Measurements from ENCODE around the gene WDR91. TPM values are rescaled to one million over a fixed set of nuclear protein-coding genes. Genes with fewer than 3 reads are reported as not detected.

Gene WDR91
- total and polyA plus RNA-seq, 4 donors, result 5.8 to 19.0 (median 9.2) TPM

- peaks cover 4 to 24% (median 16%) of the 10 kb centered on the region in 4 donors for H3K4me1 ChIP-seq (ENCODE audit: control insufficient read depth in 4 of 4, insufficient read depth in 4 of 4, low read length in 3 of 4)
- H3K27ac ChIP-seq (ENCODE audit: low read depth in 1 of 2, low read length in 2 of 2), result peak overlapping the region; percentile 10 to 64
These were observed 4.4 kb upstream of the WDR91 start for GRCh38 chr7:135215698-135216097.

GRCh38 chr7:135215180-135215579 lies 3.9 kb upstream of the WDR91 start:
- Histone ChIP-seq H3K4me3 (ENCODE audit: low read depth in 1 of 3, low read length in 3 of 3) (no peak overlapping the region), H3K4me1 (ENCODE audit: control insufficient read depth in 4 of 4, insufficient read depth in 4 of 4, low read length in 3 of 4) (peaks cover 4 to 29% (median 20%) of the 10 kb centered on the region in 4 donors), H3K9me3 (ENCODE audit: control insufficient read depth in 4 of 4, low read length in 3 of 4) (no peaks in the 10 kb centered on the region), H3K27ac (ENCODE audit: low read depth in 1 of 2, low read length in 2 of 2) (peak overlapping the region; percentile 10 to 64), H3K9ac (ENCODE audit: low read depth in 1 of 2, low read length in 2 of 2) (no peak overlapping the region), H3K36me3 (ENCODE audit: control insufficient read depth in 4 of 4, insufficient read depth in 3 of 4, low read depth in 1 of 4, low read length in 3 of 4) (no peaks in the 10 kb centered on the region), H3K27me3 (ENCODE audit: control insufficient read depth in 4 of 4, insufficient read depth in 4 of 4, low read length in 3 of 4) (no peaks in the 10 kb centered on the region)
- TF ChIP-seq ATF3 (IDR thresholded peaks at IDR 0.05) (no peak), SP1 (IDR thresholded peaks at IDR 0.05) (no peak), HNF4A (conservative IDR thresholded peaks at IDR 0.05) (peak; percentile 20 to 44), RXRA (IDR thresholded peaks at IDR 0.05) (peak; percentile 12 to 40)
- no peak for DNase-seq (ENCODE audit: low spot score)
- WGBS, result 48% methylated on average over 4 of the region's 4 CpGs

More at GRCh38 chr7:135215698-135216097, 4.4 kb upstream of the WDR91 start:
- TF ChIP-seq RXRA (IDR thresholded peaks at IDR 0.05) (no peak), HNF4A (conservative IDR thresholded peaks at IDR 0.05) (no peak), JUND (IDR thresholded peaks at IDR 0.05) (no peak), HNF4G (IDR thresholded peaks at IDR 0.05) (no peak), ZBTB33 (IDR thresholded peaks at IDR 0.05) (no peak), TAF1 (conservative IDR thresholded peaks at IDR 0.05) (no peak), CTCF (IDR thresholded peaks at IDR 0.05; ENCODE audit: low read depth, low read length, missing input control) (no peak), SP1 (IDR thresholded peaks at IDR 0.05) (no peak), FOXA1 (IDR thresholded peaks at IDR 0.05) (no peak)
- H3K4me3 ChIP-seq (ENCODE audit: low read depth in 1 of 3, low read length in 3 of 3), result no peak overlapping the region
- no peaks in the 10 kb centered on the region for H3K27me3 ChIP-seq (ENCODE audit: control insufficient read depth in 4 of 4, insufficient read depth in 4 of 4, low read length in 3 of 4)
- DNase-seq (ENCODE audit: low spot score), result no peak
- 87% methylated on average over 3 of the region's 3 CpGs for WGBS
- H3K9ac ChIP-seq (ENCODE audit: low read depth in 1 of 2, low read length in 2 of 2), result no peak overlapping the region
- no peaks in the 10 kb centered on the region for H3K36me3 ChIP-seq (ENCODE audit: control insufficient read depth in 4 of 4, insufficient read depth in 3 of 4, low read depth in 1 of 4, low read length in 3 of 4)
- H3K9me3 ChIP-seq (ENCODE audit: control insufficient read depth in 4 of 4, low read length in 3 of 4), result no peaks in the 10 kb centered on the region

- Histone ChIP-seq H3K27ac (ENCODE audit: low read depth in 1 of 2, low read length in 2 of 2) (no peak overlapping the region), H3K9ac (ENCODE audit: low read depth in 1 of 2, low read length in 2 of 2) (no peak overlapping the region), H3K4me1 (ENCODE audit: control insufficient read depth in 4 of 4, insufficient read depth in 4 of 4, low read length in 3 of 4) (peaks cover 4 to 34% (median 26%) of the 10 kb centered on the region in 4 donors), H3K9me3 (ENCODE audit: control insufficient read depth in 4 of 4, low read length in 3 of 4) (no peaks in the 10 kb centered on the region), H3K4me3 (ENCODE audit: low read depth in 1 of 3, low read length in 3 of 3) (no peak overlapping the region), H3K27me3 (ENCODE audit: control insufficient read depth in 4 of 4, insufficient read depth in 4 of 4, low read length in 3 of 4) (no peaks in the 10 kb centered on the region), H3K36me3 (ENCODE audit: control insufficient read depth in 4 of 4, insufficient read depth in 3 of 4, low read depth in 1 of 4, low read length in 3 of 4) (no peaks in the 10 kb centered on the region)
- DNase-seq (ENCODE audit: low spot score), result no peak
- WGBS, result 86% methylated on average over 2 of the region's 2 CpGs
- TF ChIP-seq NR2F2 (IDR thresholded peaks at IDR 0.05) (no peak), EGR1 (IDR thresholded peaks at IDR 0.05; ENCODE audit: low read depth in 2 of 2) (no peak), SP1 (IDR thresholded peaks at IDR 0.05) (no peak), FOXA2 (IDR thresholded peaks at IDR 0.05) (no peak), ZBTB33 (IDR thresholded peaks at IDR 0.05) (no peak), FOXA1 (IDR thresholded peaks at IDR 0.05) (no peak), GABPA (IDR thresholded peaks at IDR 0.05 in 1 of 2, conservative IDR thresholded peaks at IDR 0.05 in 1 of 2) (no peak), HNF4G (IDR thresholded peaks at IDR 0.05) (no peak), CTCF (IDR thresholded peaks at IDR 0.05; ENCODE audit: low read depth, low read length, missing input control) (no peak), MAX (IDR thresholded peaks at IDR 0.05) (no peak), YY1 (IDR thresholded peaks at IDR 0.05) (no peak)
These were observed 2.5 kb upstream of the WDR91 start for GRCh38 chr7:135213831-135214230.

Measured in liver (tissue), 9 donors.